CD14-positive monocyte (primary cell): ENCODE measurements around the gene NNMT. TPM values are rescaled to one million over a fixed set of nuclear protein-coding genes. Genes with fewer than 3 reads are reported as not detected.

Experiments
- DNase-seq, 3 donors: peaks; one replicate each; pipeline ENCODE4 v3.0.0-alpha.2; 2011 to 2022
- H2AFZ ChIP-seq: 2 replicates; pipeline ENCODE4 v1.6.0; 2012; ENCODE audit warnings: mild to moderate bottlenecking, low read depth, low read length, inconsistent platforms; ENCODE audit not compliant: insufficient read depth, poor library complexity, severe bottlenecking
- H3K27ac ChIP-seq, 2 donors: 1 replicate in 1 of 2; 2 replicates in 1 of 2; pipeline ENCODE4 v1.5.1; 2012 to 2013; ENCODE audit warnings: low read length in 2 of 2, control low read depth in 1 of 2, inconsistent platforms in 1 of 2, low read depth in 1 of 2, mild to moderate bottlenecking in 1 of 2
- H3K27me3 ChIP-seq, 2 donors: one replicate each; pipeline versions ENCODE4 v1.6.0 to v1.6.1; 2011 to 2013; ENCODE audit warnings: low read length in 2 of 2; ENCODE audit not compliant: control insufficient read depth in 2 of 2, insufficient read depth in 2 of 2
- H3K36me3 ChIP-seq, 2 donors: replicated peaks in 1 of 2; 1 replicate in 1 of 2; 2 replicates in 1 of 2; pipeline versions ENCODE4 v1.5.1 to v1.6.1; 2012 to 2013; ENCODE audit warnings: low read length in 2 of 2, control low read depth in 1 of 2, inconsistent platforms in 1 of 2, mild to moderate bottlenecking in 1 of 2; ENCODE audit not compliant: insufficient read depth in 2 of 2, control insufficient read depth in 1 of 2
- H3K4me1 ChIP-seq, 2 donors: 1 replicate in 1 of 2; 2 replicates in 1 of 2; pipeline versions ENCODE4 v1.5.1 to v1.6.1; 2012 to 2013; ENCODE audit warnings: low read length in 2 of 2, control low read depth in 1 of 2, inconsistent platforms in 1 of 2, mild to moderate bottlenecking in 1 of 2, moderate library complexity in 1 of 2; ENCODE audit not compliant: insufficient read depth in 2 of 2, control insufficient read depth in 1 of 2
- H3K4me2 ChIP-seq: replicated peaks from 2 replicates; pipeline ENCODE3; 2012; ENCODE audit warnings: low read length, moderate library complexity, mild to moderate bottlenecking; ENCODE audit not compliant: poor library complexity, severe bottlenecking; ENCODE audit errors: extremely low read depth
- H3K4me3 ChIP-seq, 3 experiments: fragments of 200-600 bp in 1 of 3; sonication (generic) in 1 of 3; replicated peaks in 1 of 3; 1 replicate in 2 of 3; 2 replicates in 1 of 3; pipeline ENCODE4 v1.5.1; 2011 to 2013; ENCODE audit warnings: low read length in 3 of 3, mild to moderate bottlenecking in 3 of 3, control low read depth in 2 of 3, low read depth in 2 of 3, inconsistent platforms in 1 of 3, moderate library complexity in 1 of 3
- H3K79me2 ChIP-seq: 2 replicates; pipeline ENCODE4 v1.6.0; 2012; ENCODE audit warnings: mild to moderate bottlenecking, control low read depth, inconsistent platforms, low read length, moderate library complexity; ENCODE audit not compliant: insufficient read depth
- H3K9ac ChIP-seq: 2 replicates; pipeline ENCODE4 v1.6.0; 2017; ENCODE audit warnings: low read length, mild to moderate bottlenecking; ENCODE audit not compliant: insufficient read depth, poor library complexity, severe bottlenecking
- H3K9me3 ChIP-seq, 2 donors: replicated peaks in 1 of 2; 1 replicate in 1 of 2; 2 replicates in 1 of 2; pipeline versions ENCODE4 v1.5.1 to v1.6.1; 2012 to 2013; ENCODE audit warnings: low read length in 2 of 2, control low read depth in 1 of 2; ENCODE audit not compliant: control insufficient read depth in 1 of 2, insufficient read depth in 1 of 2
- H4K20me1 ChIP-seq: 2 replicates; pipeline ENCODE4 v1.6.0; 2012; ENCODE audit warnings: mild to moderate bottlenecking, low read length, control low read depth, moderate library complexity; ENCODE audit not compliant: insufficient read depth
- H3K27ac Mint-ChIP-seq, 7 donors: one replicate each; pipeline ENCODE4 v1.8.0; 2020; ENCODE audit warnings: mild to moderate bottlenecking in 7 of 7, mixed read lengths in 7 of 7, moderate library complexity in 6 of 7, inconsistent platforms in 2 of 7
- H3K27me3 Mint-ChIP-seq, 3 donors: one replicate each; pipeline ENCODE4 v1.8.0; 2021 to 2022; ENCODE audit warnings: low read depth in 3 of 3, mild to moderate bottlenecking in 3 of 3, mixed read lengths in 3 of 3, moderate library complexity in 3 of 3, inconsistent platforms in 1 of 3
- H3K36me3 Mint-ChIP-seq, 2 donors: one replicate each; pipeline ENCODE4 v1.8.0; 2020; ENCODE audit warnings: mixed read lengths in 2 of 2, inconsistent platforms in 1 of 2, mild to moderate bottlenecking in 1 of 2
- H3K4me1 Mint-ChIP-seq: one replicate; pipeline ENCODE4 v1.8.0; 2020; ENCODE audit warnings: mild to moderate bottlenecking, mixed read lengths
- H3K4me3 Mint-ChIP-seq, 2 donors: one replicate each; pipeline ENCODE4 v1.8.0; 2020; ENCODE audit warnings: mild to moderate bottlenecking in 2 of 2, mixed read lengths in 2 of 2, moderate library complexity in 1 of 2
- H3K9me3 Mint-ChIP-seq, 7 donors: one replicate each; pipeline ENCODE4 v1.8.0; 2020 to 2022; ENCODE audit warnings: mixed read lengths in 7 of 7, mild to moderate bottlenecking in 6 of 7, moderate library complexity in 6 of 7, inconsistent platforms in 2 of 7
- CTCF ChIP-seq: fragments of 200-600 bp; IDR thresholded peaks from one replicate; pipeline ENCODE4 v1.8.0; 2022; ENCODE audit warnings: antibody characterized with exemption, mild to moderate bottlenecking
- WGBS: methylation state at CpG from one replicate; pipeline ENCODE4 v1.1.5; 2013; ENCODE audit warnings: missing lambda C conversion rate; ENCODE audit not compliant: insufficient coverage; 5-methylcytosine and 5-hydroxymethylcytosine counted together
- intact Hi-C, 2 donors: fragments of 100-400 bp; cut with micrococcal nuclease; formaldehyde crosslinking; loops; one replicate each; pipeline versions ENCODE4 v1.15.0 to v1.15.1; 2023
- polyA plus RNA-seq, 3 donors: library from polyadenylated mRNA; depleted of rRNA in 1 of 3; unstranded in 2 of 3; stranded (reverse) in 1 of 3; fragments of 300-500 nt in 2 of 3; fragments of >200 nt in 1 of 3; fragmentation: Illumina TruSeq in 2 of 3; gene quantifications; 1 replicate in 2 of 3; 2 replicates in 1 of 3; pipeline ENCODE4 v1.2.3, GENCODE V29; 2012 to 2021

Gene NNMT
- polyA plus RNA-seq, 3 donors = not detected

DNA sequence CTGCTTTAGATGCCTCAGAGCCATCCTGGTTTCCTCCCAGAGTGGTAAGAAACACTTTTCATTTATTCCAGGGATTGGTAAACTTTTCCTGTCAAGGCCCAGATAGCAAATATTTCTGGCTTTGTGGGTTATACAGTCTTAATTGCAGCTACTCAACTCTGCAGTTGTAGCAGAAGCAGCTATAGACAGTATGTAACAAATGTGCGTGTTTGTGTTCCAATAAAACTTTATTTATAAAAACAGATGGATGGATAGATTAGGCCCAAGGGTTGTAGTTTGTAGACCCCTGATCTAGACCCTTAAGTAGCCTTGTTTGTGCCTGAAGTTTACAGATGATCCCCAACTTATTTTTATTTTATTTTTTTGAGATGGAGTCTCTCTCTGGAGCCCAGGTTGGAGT, 17.9 kb downstream of the NNMT start:
- Histone ChIP-seq H3K36me3 (no peaks in the 10 kb centered on the region), H2AFZ (no peak overlapping the region), H3K4me3 (no peak overlapping the region), H3K27ac (no peak overlapping the region), H3K4me2 (no peak overlapping the region), H3K9me3 (no peaks in the 10 kb centered on the region), H3K4me1 (no peaks in the 10 kb centered on the region), H4K20me1 (no peaks in the 10 kb centered on the region), H3K27me3 (peaks cover 0 to 3% of the 10 kb centered on the region in 2 donors), H3K79me2 (no peaks in the 10 kb centered on the region), H3K9ac (no peak overlapping the region)
- Mint-ChIP-seq H3K27ac (no peak overlapping the region), H3K4me1 (peaks cover 13% of the 10 kb centered on the region), H3K9me3 (peaks cover 0 to 2% (median 0%) of the 10 kb centered on the region in 7 donors), H3K27me3 (peaks cover 0 to 11% (median 2%) of the 10 kb centered on the region in 3 donors), H3K36me3 (no peaks in the 10 kb centered on the region), H3K4me3 (no peak overlapping the region)
- no CpG with 5 or more reads among the region's 1 CpG for WGBS
- no peak for DNase-seq
- intact Hi-C loops = no loop called here
- TF ChIP-seq CTCF = no peak

GRCh38 chr11:114315749-114316368, 19.7 kb downstream of the NNMT start:
- no peak overlapping the region for H3K27ac ChIP-seq
- H3K27me3 Mint-ChIP-seq = peaks cover 4 to 11% (median 5%) of the 10 kb centered on the region in 3 donors
- no peak overlapping the region for H3K4me2 ChIP-seq
- no peak overlapping the region for H3K9ac ChIP-seq
- peaks cover 7% of the 10 kb centered on the region for H3K4me1 Mint-ChIP-seq
- H4K20me1 ChIP-seq = no peaks in the 10 kb centered on the region
- WGBS = 5% methylated on average over 6 of the region's 13 CpGs
- H3K27ac Mint-ChIP-seq = no peak overlapping the region
- H3K9me3 ChIP-seq = no peaks in the 10 kb centered on the region
- H3K9me3 Mint-ChIP-seq = peaks cover 0 to 2% (median 0%) of the 10 kb centered on the region in 7 donors
- DNase-seq = no peak
- H3K79me2 ChIP-seq = no peaks in the 10 kb centered on the region
- peaks cover 0 to 3% of the 10 kb centered on the region in 2 donors for H3K27me3 ChIP-seq
- peak overlapping the region in 1 of 2 donors; percentile 3 for H3K4me3 Mint-ChIP-seq
- intact Hi-C loops = no loop called here
- TF ChIP-seq CTCF = no peak
- H3K36me3 Mint-ChIP-seq = no peaks in the 10 kb centered on the region
- H3K36me3 ChIP-seq = no peaks in the 10 kb centered on the region
- no peaks in the 10 kb centered on the region for H3K4me1 ChIP-seq
- no peak overlapping the region for H3K4me3 ChIP-seq
- H2AFZ ChIP-seq = no peak overlapping the region
